Fibroblast of skin of scalp (primary cell): ENCODE results near the gene RAB9A.
"Not testable (repeated sequence)": the region's sequence is repeated elsewhere in the genome, so short reads cannot be mapped to it uniquely, and the experiment has no call there.

Experiments used
- DNase-seq: peaks from one replicate; pipeline ENCODE4 v3.0.0-alpha.2; 2013

Gene RAB9A

GRCh38 chrX:13703135-13703534 is 14.2 kb downstream of the RAB9A start:
- no peak for DNase-seq

GRCh38 chrX:13703589-13703988 is 14.7 kb downstream of the RAB9A start:
- no peak for DNase-seq

- DNase-seq, result no peak
Observed at GRCh38 chrX:13711141-13711540, 22.2 kb downstream of the RAB9A start.

GRCh38 chrX:13716455-13716854 is 27.5 kb downstream of the RAB9A start:
- DNase-seq, result no peak

GRCh38 chrX:13716905-13717304 is 28.0 kb downstream of the RAB9A start:
- no peak for DNase-seq

GRCh38 chrX:13717700-13718472 is 29.0 kb downstream of the RAB9A start:
- peak; percentile 83 for DNase-seq

GRCh38 chrX:13719192-13719856 is 30.4 kb downstream of the RAB9A start:
- DNase-seq, result no peak

- DNase-seq, result no peak
Observed at GRCh38 chrX:13721371-13721770, 32.4 kb downstream of the RAB9A start.

GRCh38 chrX:13721819-13722519 is 33.0 kb downstream of the RAB9A start:
- DNase-seq, result peak; percentile 42

- DNase-seq, result not testable (repeated sequence)
Observed at GRCh38 chrX:13724878-13725277, 36.0 kb downstream of the RAB9A start.

- DNase-seq, result not testable (repeated sequence)
Observed at GRCh38 chrX:13726583-13726982, 37.7 kb downstream of the RAB9A start.

GRCh38 chrX:13730523-13730922 is 41.6 kb downstream of the RAB9A start:
- not testable (repeated sequence) for DNase-seq

- peak; percentile 49 for DNase-seq
Observed at GRCh38 chrX:13732246-13733067, 43.5 kb downstream of the RAB9A start.

GRCh38 chrX:13733506-13733905 is 44.6 kb downstream of the RAB9A start:
- DNase-seq, result peak; percentile 33

GRCh38 chrX:13734278-13735172 is 45.6 kb downstream of the RAB9A start, which contains the start of the genes OFD1 and TRAPPC2:
OFD1 (plus strand) TSS chrX:13734748; CDS start chrX:13735072, 324 bp downstream.
TRAPPC2 (minus strand) TSS chrX:13734620; CDS start chrX:13719963, 14,657 bp downstream.
- DNase-seq, result peak; percentile 95

GRCh38 chrX:13741695-13742094 is 52.8 kb downstream of the RAB9A start:
- no peak for DNase-seq

GRCh38 chrX:13742397-13743176 is 53.7 kb downstream of the RAB9A start:
- DNase-seq, result no peak

- peak; percentile 67 for DNase-seq
Observed at GRCh38 chrX:13747836-13748235, 58.9 kb downstream of the RAB9A start.

GRCh38 chrX:13748486-13748885 is 59.6 kb downstream of the RAB9A start:
- DNase-seq, result no peak

- peak; percentile 43 for DNase-seq
Observed at GRCh38 chrX:13750204-13750603, 61.3 kb downstream of the RAB9A start.
